ENCODE measurements around the gene TMEM94.

Gene TMEM94

DNA sequence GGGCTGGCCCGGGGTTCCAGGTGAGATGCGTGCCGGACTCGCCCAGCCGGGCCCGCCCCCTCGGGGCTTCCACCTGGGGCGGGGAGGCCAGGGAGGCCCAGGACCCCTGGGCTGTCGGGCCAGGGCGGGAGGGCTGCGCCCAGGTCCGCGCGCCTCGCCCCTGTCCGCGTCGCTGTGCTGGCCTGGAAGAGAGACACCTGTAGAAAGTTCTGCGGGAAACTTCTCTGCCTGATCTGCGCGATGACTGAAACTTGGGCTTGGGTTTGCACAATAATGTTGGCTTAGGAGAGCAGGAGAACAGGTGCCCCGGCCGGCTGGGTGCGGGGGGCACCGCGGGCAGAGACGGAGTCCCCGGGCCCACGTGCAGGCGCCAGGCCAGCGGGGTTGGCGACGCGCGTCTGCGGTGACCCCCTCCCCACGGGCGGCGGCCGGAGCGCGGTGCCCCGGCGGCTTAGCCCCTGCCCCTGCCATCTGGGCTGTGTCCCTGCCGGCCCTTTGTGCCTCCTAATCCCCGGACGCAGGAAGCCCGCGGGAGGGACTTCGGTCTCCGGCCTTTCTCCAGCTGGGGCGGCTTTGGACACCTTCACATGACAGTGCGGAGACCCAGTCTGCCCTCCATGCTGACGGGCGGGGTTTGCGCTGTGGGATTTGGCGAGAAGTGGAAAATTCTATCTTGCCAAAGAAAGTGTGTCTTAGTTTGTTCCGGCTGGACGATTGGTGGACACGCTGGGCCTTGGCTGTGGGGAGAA, 69.5 kb downstream of the TMEM94 start:
- Histone ChIP-seq H3K4me1 (ENCODE audit: insufficient read depth, low read length) (peaks cover 6% of the 10 kb centered on the region), H3K36me3 (ENCODE audit: insufficient read depth, low read length) (peaks cover 27% of the 10 kb centered on the region), H3K9me3 (ENCODE audit: low read length) (no peaks in the 10 kb centered on the region), H3K27me3 (ENCODE audit: insufficient read depth, low read length) (peaks cover 12% of the 10 kb centered on the region), H2AFZ (ENCODE audit: low read depth, low read length) (no peak overlapping the region), H3K4me3 (ENCODE audit: low read length) (no peak overlapping the region)

- Histone ChIP-seq H3K9me3 (ENCODE audit: low read length) (no peaks in the 10 kb centered on the region), H3K4me3 (ENCODE audit: low read length) (no peak overlapping the region), H3K4me1 (ENCODE audit: insufficient read depth, low read length) (peaks cover 6% of the 10 kb centered on the region), H3K36me3 (ENCODE audit: insufficient read depth, low read length) (peaks cover 21% of the 10 kb centered on the region), H2AFZ (ENCODE audit: low read depth, low read length) (no peak overlapping the region), H3K27me3 (ENCODE audit: insufficient read depth, low read length) (peaks cover 12% of the 10 kb centered on the region)
These were observed 70.3 kb downstream of the TMEM94 start for GRCh38 chr17:75526555-75527270.

DNA sequence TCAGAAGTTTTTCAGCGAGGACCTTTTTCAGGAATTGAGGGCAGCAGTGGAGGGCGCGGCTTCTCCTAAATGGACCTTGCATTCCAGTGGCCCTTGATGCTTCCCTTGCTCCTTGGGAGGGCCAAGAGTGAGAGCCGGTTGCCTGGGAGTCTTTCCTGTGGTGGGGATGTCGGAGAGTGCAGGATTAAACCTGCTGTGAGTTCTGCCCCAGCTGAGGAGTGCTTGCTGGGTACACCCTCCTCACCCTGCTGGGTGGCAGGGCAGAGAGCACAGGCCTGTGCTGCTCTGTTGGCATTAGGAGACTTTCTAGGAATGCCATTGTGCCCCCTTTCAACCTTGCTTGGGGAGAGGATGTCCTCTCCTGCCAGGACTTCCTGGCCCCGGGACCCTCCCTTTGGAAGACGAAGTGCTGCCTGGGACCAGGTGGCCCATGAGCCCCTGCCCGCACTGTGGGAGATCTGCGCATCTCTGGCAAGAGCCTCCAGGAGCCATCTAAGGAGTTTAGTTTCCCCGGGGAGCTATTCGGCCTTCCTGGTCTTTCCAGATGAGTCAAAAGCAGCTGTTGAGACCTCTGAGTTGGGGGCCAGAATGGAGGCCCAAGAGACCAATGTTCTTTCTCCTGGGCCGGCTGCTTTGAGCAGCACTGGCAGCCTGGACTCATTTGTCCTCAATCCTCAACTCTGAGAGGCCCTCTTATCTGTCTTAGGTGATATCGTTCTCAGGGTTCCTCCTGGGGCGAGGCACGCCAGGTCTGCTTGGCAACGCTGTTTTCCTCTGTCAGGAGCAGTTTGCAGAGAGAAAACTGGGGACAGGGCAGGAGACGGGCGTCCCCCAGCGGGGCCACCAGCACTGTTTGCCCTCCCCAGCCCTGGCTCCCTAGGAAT, 74.6 kb downstream of the TMEM94 start:
- Histone ChIP-seq H3K27me3 (ENCODE audit: insufficient read depth, low read length) (peaks cover 9% of the 10 kb centered on the region), H2AFZ (ENCODE audit: low read depth, low read length) (no peak overlapping the region), H3K9me3 (ENCODE audit: low read length) (no peaks in the 10 kb centered on the region), H3K36me3 (ENCODE audit: insufficient read depth, low read length) (no peaks in the 10 kb centered on the region), H3K4me3 (ENCODE audit: low read length) (no peak overlapping the region), H3K4me1 (ENCODE audit: insufficient read depth, low read length) (peaks cover 12% of the 10 kb centered on the region)

GRCh38 chr17:75531721-75532072, 75.3 kb downstream of the TMEM94 start:
- peaks cover 4% of the 10 kb centered on the region for H3K27me3 ChIP-seq (ENCODE audit: insufficient read depth, low read length)
- H3K9me3 ChIP-seq (ENCODE audit: low read length), result no peaks in the 10 kb centered on the region
- H3K4me3 ChIP-seq (ENCODE audit: low read length), result no peak overlapping the region
- H3K4me1 ChIP-seq (ENCODE audit: insufficient read depth, low read length), result peaks cover 9% of the 10 kb centered on the region
- H3K36me3 ChIP-seq (ENCODE audit: insufficient read depth, low read length), result no peaks in the 10 kb centered on the region
- H2AFZ ChIP-seq (ENCODE audit: low read depth, low read length), result no peak overlapping the region

DNA sequence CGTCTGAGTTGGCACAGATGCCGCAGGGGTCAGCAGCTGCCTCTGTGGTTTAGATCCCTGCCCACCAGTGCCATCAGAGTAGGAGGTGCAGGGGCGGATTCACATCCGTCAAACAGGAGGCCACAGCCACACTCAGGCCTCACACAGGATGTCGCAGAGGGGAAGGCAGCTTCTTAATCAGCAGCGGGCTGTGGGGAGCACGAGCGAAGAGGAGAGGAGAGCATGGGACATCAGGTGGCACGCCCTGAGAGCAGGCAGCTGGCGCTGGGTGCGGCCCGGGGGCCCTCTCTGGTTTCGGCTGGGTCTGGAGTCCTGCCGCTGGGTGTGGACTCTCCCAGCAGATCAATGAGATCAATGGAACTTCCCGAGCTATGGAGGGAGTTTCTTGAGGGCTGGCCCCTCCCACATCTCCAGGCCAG, 78.7 kb downstream of the TMEM94 start:
- H3K4me3 ChIP-seq (ENCODE audit: low read length), result no peak overlapping the region
- no peaks in the 10 kb centered on the region for H3K9me3 ChIP-seq (ENCODE audit: low read length)
- no peaks in the 10 kb centered on the region for H3K36me3 ChIP-seq (ENCODE audit: insufficient read depth, low read length)
- H3K27me3 ChIP-seq (ENCODE audit: insufficient read depth, low read length), result no peaks in the 10 kb centered on the region
- H2AFZ ChIP-seq (ENCODE audit: low read depth, low read length), result no peak overlapping the region
- peaks cover 9% of the 10 kb centered on the region for H3K4me1 ChIP-seq (ENCODE audit: insufficient read depth, low read length)

DNA sequence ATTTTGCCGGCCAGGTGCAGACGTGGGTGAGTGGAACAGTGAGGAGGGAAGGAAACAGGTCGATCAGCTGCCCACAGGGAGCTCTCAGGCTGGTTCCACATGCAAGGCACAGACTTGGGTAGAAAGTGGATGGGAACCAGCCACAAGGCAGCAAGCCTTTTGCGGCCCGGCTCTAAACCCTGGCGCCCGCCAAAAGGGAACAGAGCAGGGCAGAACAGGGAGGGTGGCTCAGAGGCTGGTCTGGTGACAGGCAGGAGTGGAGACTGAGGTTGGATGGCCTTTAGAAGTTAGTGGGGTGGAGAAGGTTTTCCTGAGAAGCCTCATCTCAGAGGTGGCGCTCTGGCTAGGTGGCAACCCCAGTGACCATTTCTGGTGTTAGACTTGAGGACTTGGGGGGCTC, 79.4 kb downstream of the TMEM94 start:
- no peak overlapping the region for H3K4me3 ChIP-seq (ENCODE audit: low read length)
- no peaks in the 10 kb centered on the region for H3K36me3 ChIP-seq (ENCODE audit: insufficient read depth, low read length)
- peaks cover 9% of the 10 kb centered on the region for H3K4me1 ChIP-seq (ENCODE audit: insufficient read depth, low read length)
- H3K27me3 ChIP-seq (ENCODE audit: insufficient read depth, low read length), result no peaks in the 10 kb centered on the region
- H3K9me3 ChIP-seq (ENCODE audit: low read length), result no peaks in the 10 kb centered on the region
- no peak overlapping the region for H2AFZ ChIP-seq (ENCODE audit: low read depth, low read length)

DNA sequence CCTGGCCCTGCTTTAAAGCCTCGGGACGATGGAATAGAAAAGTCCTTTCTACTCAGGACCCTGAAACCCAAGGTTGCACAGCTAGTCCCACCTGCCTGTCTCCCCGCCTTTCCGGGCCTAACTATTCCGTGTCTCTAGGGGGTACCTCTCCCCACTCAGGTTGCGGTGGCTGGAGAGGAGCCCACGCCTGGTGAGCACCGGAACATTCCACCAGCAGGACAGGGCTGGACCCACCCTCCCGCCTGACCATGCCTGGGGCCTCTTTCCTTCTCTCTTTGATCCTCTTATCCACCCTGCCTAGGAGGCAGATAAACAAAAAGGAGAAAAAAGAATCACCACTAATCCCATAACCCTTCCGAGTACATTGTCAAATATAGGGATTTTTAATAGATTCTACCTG, 79.9 kb downstream of the TMEM94 start:
- no peaks in the 10 kb centered on the region for H3K27me3 ChIP-seq (ENCODE audit: insufficient read depth, low read length)

DNA sequence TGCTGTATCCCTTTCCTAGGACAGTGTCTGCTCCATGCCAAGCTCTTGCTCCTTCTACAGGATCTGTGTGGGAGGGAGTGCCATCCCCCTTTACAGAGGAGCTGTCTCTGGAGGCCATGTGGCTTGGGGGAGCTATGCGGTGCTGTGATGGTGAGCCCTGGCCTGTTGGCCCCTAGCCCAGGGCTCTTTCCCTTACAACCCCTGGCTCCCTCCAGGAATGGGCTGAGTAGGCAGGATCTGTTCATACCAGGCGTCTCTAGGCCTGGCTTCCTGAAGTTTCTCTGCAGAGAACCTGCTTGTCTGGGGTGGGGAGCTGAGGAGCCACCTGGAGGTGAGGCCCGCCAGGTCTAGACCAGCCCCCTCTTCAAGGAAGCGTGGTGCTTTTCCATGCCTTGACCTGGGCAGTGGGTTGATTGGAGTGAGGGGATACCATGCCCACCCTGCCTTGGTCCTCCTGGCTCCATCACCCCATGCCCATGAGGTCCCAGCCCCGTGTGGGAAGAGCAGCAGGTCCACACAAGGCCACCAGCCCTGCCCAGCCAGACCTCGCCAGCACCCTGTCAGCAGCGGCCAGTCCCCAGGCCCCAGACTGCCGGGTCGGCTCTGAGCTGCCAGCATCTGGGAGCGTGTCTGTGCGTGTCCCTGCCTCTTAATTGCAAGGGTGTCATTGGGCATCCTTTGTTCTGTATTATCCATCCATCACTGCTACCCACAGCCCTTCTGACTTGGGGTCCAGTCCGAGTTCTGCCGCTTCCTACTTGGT, 83.7 kb downstream of the TMEM94 start:
- Histone ChIP-seq H3K4me3 (ENCODE audit: low read length) (no peak overlapping the region), H3K36me3 (ENCODE audit: insufficient read depth, low read length) (no peaks in the 10 kb centered on the region), H3K9me3 (ENCODE audit: low read length) (no peaks in the 10 kb centered on the region), H2AFZ (ENCODE audit: low read depth, low read length) (no peak overlapping the region), H3K4me1 (ENCODE audit: insufficient read depth, low read length) (no peaks in the 10 kb centered on the region), H3K27me3 (ENCODE audit: insufficient read depth, low read length) (peaks cover 11% of the 10 kb centered on the region)

More for the DNA sequence above, 79.9 kb downstream of the TMEM94 start:
- H3K4me1 ChIP-seq (ENCODE audit: insufficient read depth, low read length), result peaks cover 9% of the 10 kb centered on the region
- H3K4me3 ChIP-seq (ENCODE audit: low read length), result no peak overlapping the region
- H2AFZ ChIP-seq (ENCODE audit: low read depth, low read length), result no peak overlapping the region
- H3K9me3 ChIP-seq (ENCODE audit: low read length), result no peaks in the 10 kb centered on the region
- H3K36me3 ChIP-seq (ENCODE audit: insufficient read depth, low read length), result no peaks in the 10 kb centered on the region

GRCh38 chr17:75540923-75541503, 84.6 kb downstream of the TMEM94 start:
- H3K27me3 ChIP-seq (ENCODE audit: insufficient read depth, low read length), result peaks cover 18% of the 10 kb centered on the region
- no peak overlapping the region for H3K4me3 ChIP-seq (ENCODE audit: low read length)
- no peaks in the 10 kb centered on the region for H3K36me3 ChIP-seq (ENCODE audit: insufficient read depth, low read length)
- no peak overlapping the region for H2AFZ ChIP-seq (ENCODE audit: low read depth, low read length)
- no peaks in the 10 kb centered on the region for H3K9me3 ChIP-seq (ENCODE audit: low read length)
- no peaks in the 10 kb centered on the region for H3K4me1 ChIP-seq (ENCODE audit: insufficient read depth, low read length)

- H3K36me3 ChIP-seq (ENCODE audit: insufficient read depth, low read length), result no peaks in the 10 kb centered on the region
- no peak overlapping the region for H3K4me3 ChIP-seq (ENCODE audit: low read length)
- H3K27me3 ChIP-seq (ENCODE audit: insufficient read depth, low read length), result peaks cover 25% of the 10 kb centered on the region
- no peaks in the 10 kb centered on the region for H3K9me3 ChIP-seq (ENCODE audit: low read length)
- H3K4me1 ChIP-seq (ENCODE audit: insufficient read depth, low read length), result no peaks in the 10 kb centered on the region
- H2AFZ ChIP-seq (ENCODE audit: low read depth, low read length), result no peak overlapping the region
These were observed 85.8 kb downstream of the TMEM94 start for GRCh38 chr17:75542229-75542628.

DNA sequence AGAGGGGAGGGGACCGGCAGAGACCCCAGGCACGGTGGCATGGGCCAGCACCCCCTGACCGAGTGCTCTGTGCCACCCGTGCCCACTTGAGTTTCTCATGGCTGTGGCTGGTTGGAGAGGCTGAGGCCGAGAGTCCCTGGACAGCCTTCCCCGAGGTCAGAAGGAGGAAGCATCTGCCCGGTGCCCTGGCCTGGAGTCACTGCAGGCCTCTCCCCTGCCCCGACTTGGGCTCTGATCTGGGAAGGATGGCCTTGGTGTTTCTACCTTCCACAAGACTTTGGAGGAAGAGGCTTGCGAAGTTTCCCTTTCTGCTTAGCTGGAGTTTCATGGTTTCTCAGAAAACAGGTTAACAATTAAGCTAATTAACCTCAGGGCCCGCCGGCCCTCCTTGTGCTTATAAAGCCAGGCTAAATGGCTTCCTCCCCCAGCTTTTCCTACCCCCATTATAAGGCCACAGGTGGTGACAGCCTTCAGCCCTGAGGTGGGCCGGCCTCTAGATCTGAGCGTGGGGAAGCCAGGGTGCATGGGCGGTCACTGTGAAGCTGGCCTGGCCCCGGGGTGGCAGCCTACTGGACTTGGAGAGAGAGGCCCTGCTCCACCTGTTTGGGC, 86.4 kb downstream of the TMEM94 start:
- peaks cover 28% of the 10 kb centered on the region for H3K27me3 ChIP-seq (ENCODE audit: insufficient read depth, low read length)

DNA sequence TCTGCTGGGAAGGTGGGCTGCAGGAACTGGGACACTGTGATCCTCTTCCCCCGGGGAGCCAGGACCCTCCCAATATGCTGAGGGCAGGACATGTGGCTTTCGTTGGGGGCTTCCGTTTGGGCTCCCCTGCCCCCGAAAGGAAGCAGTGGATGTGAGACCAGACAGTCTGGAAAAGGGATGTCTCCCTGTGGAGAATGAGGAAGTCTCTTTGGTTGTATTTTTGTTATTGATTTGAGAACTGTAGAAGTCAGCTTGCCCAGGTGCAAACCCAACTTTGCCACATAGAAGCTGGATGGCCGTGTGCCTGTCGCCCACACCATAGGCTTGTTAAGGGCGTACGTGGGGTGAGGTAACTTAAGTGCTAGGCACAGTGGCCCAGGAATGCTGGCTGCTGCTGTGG, 87.8 kb downstream of the TMEM94 start:
- Histone ChIP-seq H3K4me1 (ENCODE audit: insufficient read depth, low read length) (no peaks in the 10 kb centered on the region), H3K4me3 (ENCODE audit: low read length) (no peak overlapping the region), H3K9me3 (ENCODE audit: low read length) (no peaks in the 10 kb centered on the region), H3K27me3 (ENCODE audit: insufficient read depth, low read length) (peaks cover 33% of the 10 kb centered on the region), H3K36me3 (ENCODE audit: insufficient read depth, low read length) (no peaks in the 10 kb centered on the region), H2AFZ (ENCODE audit: low read depth, low read length) (no peak overlapping the region)

More for the DNA sequence above, 86.4 kb downstream of the TMEM94 start:
- no peaks in the 10 kb centered on the region for H3K9me3 ChIP-seq (ENCODE audit: low read length)
- H3K36me3 ChIP-seq (ENCODE audit: insufficient read depth, low read length), result no peaks in the 10 kb centered on the region
- no peaks in the 10 kb centered on the region for H3K4me1 ChIP-seq (ENCODE audit: insufficient read depth, low read length)
- H2AFZ ChIP-seq (ENCODE audit: low read depth, low read length), result no peak overlapping the region
- no peak overlapping the region for H3K4me3 ChIP-seq (ENCODE audit: low read length)

Measured in neuron (in vitro differentiated cells).